ENCODE data around the gene CRACR2A.

CRACR2A gene

DNA sequence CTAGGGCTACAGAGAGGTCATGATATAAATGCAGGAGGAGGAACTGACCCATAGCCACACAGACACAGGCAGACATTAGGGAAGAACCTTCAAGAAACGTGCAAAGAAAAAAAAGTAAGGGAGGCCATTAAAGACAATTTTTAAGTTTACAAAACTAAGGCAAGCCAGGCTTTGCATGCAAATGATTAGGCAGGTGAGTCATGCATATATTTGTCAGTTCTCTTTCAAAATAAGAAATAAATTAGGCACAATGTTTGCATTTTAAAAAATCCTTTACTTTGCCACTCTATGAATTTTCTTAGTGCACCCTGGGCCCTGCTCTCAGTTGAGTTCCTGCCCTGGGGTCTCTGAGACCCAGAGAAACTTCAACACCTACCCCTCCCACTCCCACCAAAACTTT lies 186.9 kb downstream of the CRACR2A start:
- DNase-seq, result no peak
